Type B pancreatic cell (in vitro differentiated cells): ENCODE measurements around the gene ZBED4. TPM values are rescaled to one million over a fixed set of nuclear protein-coding genes. Genes with fewer than 3 reads are reported as not detected.

Experiments
- DNase-seq: peaks from one replicate; pipeline ENCODE4 v3.0.0; 2021; ENCODE audit warnings: mixed read lengths; ENCODE audit not compliant: unreplicated experiment; ENCODE audit errors: extremely low spot score
- H3K27ac Mint-ChIP-seq: 2 replicates; pipeline ENCODE4 v1.8.0; 2021; ENCODE audit warnings: mild to moderate bottlenecking, mixed read lengths
- H3K27me3 Mint-ChIP-seq: 2 replicates; pipeline ENCODE4 v1.8.0; 2021; ENCODE audit warnings: mixed read lengths
- H3K36me3 Mint-ChIP-seq: 2 replicates; pipeline ENCODE4 v1.8.0; 2021; ENCODE audit warnings: mixed read lengths
- H3K4me1 Mint-ChIP-seq: one replicate; pipeline ENCODE4 v1.8.0; 2021; ENCODE audit warnings: mixed read lengths; ENCODE audit not compliant: unreplicated experiment
- H3K4me3 Mint-ChIP-seq: 2 replicates; pipeline ENCODE4 v1.8.0; 2021; ENCODE audit warnings: mild to moderate bottlenecking, mixed read lengths
- H3K9me3 Mint-ChIP-seq: 2 replicates; pipeline ENCODE4 v1.8.0; 2021; ENCODE audit warnings: mixed read lengths
- CTCF ChIP-seq: fragments of 200-600 bp; sonication (generic); conservative IDR thresholded peaks from 2 replicates; pipeline ENCODE4 v1.5.0; 2021; ENCODE audit warnings: antibody characterized with exemption, mild to moderate bottlenecking
- total RNA-seq: library from RNA; stranded (reverse); gene quantifications from 2 replicates; pipeline ENCODE4 v1.2.1, GENCODE V29; 2021; ENCODE audit warnings: low replicate concordance

ZBED4 gene
- total RNA-seq, 1 donor from 2014 or later = 29.1 TPM

DNA sequence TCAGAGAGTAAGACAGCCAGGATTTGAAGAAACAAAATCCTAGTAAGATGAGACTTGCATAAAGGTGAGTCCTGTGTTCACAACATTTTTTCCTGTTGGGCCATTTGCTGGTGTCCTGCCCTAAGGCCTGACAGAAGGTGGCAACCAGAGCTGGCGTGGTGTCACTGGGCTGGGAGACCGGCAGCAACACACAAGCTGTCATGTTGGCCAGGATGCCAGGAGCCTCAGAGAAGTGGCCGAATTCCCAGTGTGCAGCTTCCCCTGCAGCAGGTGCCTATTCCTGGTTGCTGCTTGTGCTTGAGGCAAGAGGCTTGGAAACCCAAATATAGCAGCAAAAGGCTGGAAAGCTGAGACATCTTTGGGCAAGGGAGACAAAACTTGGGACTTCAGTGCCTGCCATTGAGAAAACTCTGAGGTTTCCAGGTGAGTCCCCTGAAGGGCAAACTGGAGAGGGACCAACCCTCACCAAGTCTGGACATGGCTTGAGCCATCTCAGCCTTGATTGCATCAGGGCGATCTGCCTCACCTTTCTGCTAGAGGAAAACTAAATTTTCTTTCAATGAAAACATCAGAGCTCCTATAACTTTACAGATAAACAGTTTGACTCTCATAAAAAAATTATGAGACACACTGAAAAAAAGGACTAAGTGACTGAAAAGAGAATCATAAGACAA, 38.7 kb downstream of the ZBED4 start:
- H3K9me3 Mint-ChIP-seq = peaks cover 11% of the 10 kb centered on the region
- no peak for TF ChIP-seq CTCF

GRCh38 chr22:49893025-49893424, 39.4 kb downstream of the ZBED4 start:
- TF ChIP-seq CTCF = no peak
- H3K27me3 Mint-ChIP-seq = no peaks in the 10 kb centered on the region
- peaks cover 52% of the 10 kb centered on the region for H3K36me3 Mint-ChIP-seq
- no peak overlapping the region for H3K4me3 Mint-ChIP-seq
- no peak overlapping the region for H3K27ac Mint-ChIP-seq
- H3K9me3 Mint-ChIP-seq = peaks cover 11% of the 10 kb centered on the region
- peaks cover 5% of the 10 kb centered on the region for H3K4me1 Mint-ChIP-seq
- no peak for DNase-seq

More for the DNA sequence above, 38.7 kb downstream of the ZBED4 start:
- DNase-seq = no peak
- Mint-ChIP-seq H3K4me1 (peaks cover 5% of the 10 kb centered on the region), H3K27ac (no peak overlapping the region), H3K36me3 (peaks cover 56% of the 10 kb centered on the region), H3K27me3 (no peaks in the 10 kb centered on the region), H3K4me3 (no peak overlapping the region)

DNA sequence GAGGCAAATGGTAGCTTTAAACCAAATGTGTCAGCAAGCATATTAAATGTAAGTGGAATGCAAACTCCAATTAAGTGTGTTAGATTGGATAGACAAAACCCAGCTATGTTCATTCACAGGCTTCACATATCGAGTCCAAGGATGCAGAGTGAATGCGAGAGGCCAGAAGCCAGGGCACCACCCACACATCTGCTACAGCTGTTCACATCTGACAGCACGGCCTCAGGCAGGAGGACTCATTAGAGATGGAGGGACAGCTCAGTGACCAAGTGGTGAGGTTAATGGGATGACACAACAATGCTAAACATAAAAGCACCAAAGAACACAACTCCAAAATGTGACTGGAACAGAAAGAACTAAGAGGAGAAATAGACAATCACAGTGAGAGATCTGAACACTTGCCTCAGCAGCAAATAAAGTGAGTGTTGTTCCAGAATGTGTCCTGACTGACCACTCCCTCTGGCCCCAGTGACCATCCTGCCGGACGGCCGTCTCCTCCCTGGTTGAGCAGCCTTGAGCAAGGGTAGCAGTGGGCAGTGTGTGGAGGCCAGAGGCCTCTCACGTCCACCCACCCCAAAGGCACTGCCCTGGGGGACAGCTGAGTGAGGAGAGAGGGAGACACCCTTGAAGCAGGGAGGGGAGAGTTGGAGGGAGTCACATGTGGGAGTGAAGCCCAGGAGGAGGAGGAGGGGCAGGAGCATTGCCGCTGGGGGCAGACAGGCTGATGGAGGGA, 40.8 kb downstream of the ZBED4 start:
- no peak for TF ChIP-seq CTCF
- Mint-ChIP-seq H3K27ac (no peak overlapping the region), H3K4me3 (no peak overlapping the region), H3K9me3 (peaks cover 11% of the 10 kb centered on the region), H3K27me3 (no peaks in the 10 kb centered on the region), H3K4me1 (peaks cover 5% of the 10 kb centered on the region), H3K36me3 (peaks cover 43% of the 10 kb centered on the region)
- DNase-seq = no peak

GRCh38 chr22:49896201-49896600, 42.6 kb downstream of the ZBED4 start:
- no peak for TF ChIP-seq CTCF
- peaks cover 10% of the 10 kb centered on the region for H3K9me3 Mint-ChIP-seq
- no peaks in the 10 kb centered on the region for H3K27me3 Mint-ChIP-seq
- H3K4me1 Mint-ChIP-seq = peaks cover 5% of the 10 kb centered on the region
- H3K4me3 Mint-ChIP-seq = no peak overlapping the region
- H3K36me3 Mint-ChIP-seq = peaks cover 38% of the 10 kb centered on the region
- DNase-seq = no peak
- no peak overlapping the region for H3K27ac Mint-ChIP-seq

- H3K9me3 Mint-ChIP-seq = peaks cover 6% of the 10 kb centered on the region
- DNase-seq = no peak
- H3K4me1 Mint-ChIP-seq = peaks cover 5% of the 10 kb centered on the region
- TF ChIP-seq CTCF = no peak
- H3K36me3 Mint-ChIP-seq = peaks cover 41% of the 10 kb centered on the region
- H3K27me3 Mint-ChIP-seq = no peaks in the 10 kb centered on the region
- H3K4me3 Mint-ChIP-seq = no peak overlapping the region
- H3K27ac Mint-ChIP-seq = no peak overlapping the region
Measured at GRCh38 chr22:49897015-49897684, 43.5 kb downstream of the ZBED4 start.
